CD14-positive monocyte (primary cell): ENCODE measurements around the gene CHRNB4. TPM values are rescaled to one million over a fixed set of nuclear protein-coding genes. Genes with fewer than 3 reads are reported as not detected.
A peak's percentile ranks its signal among the peaks of the same experiment; 100 is the strongest.

Source experiments
- DNase-seq, 3 donors: peaks; one replicate each; pipeline ENCODE4 v3.0.0-alpha.2; 2011 to 2022
- H2AFZ ChIP-seq: 2 replicates; pipeline ENCODE4 v1.6.0; 2012; ENCODE audit warnings: mild to moderate bottlenecking, low read depth, low read length, inconsistent platforms; ENCODE audit not compliant: insufficient read depth, poor library complexity, severe bottlenecking
- H3K27ac ChIP-seq, 2 donors: 1 replicate in 1 of 2; 2 replicates in 1 of 2; pipeline ENCODE4 v1.5.1; 2012 to 2013; ENCODE audit warnings: low read length in 2 of 2, control low read depth in 1 of 2, inconsistent platforms in 1 of 2, low read depth in 1 of 2, mild to moderate bottlenecking in 1 of 2
- H3K27me3 ChIP-seq, 2 donors: one replicate each; pipeline versions ENCODE4 v1.6.0 to v1.6.1; 2011 to 2013; ENCODE audit warnings: low read length in 2 of 2; ENCODE audit not compliant: control insufficient read depth in 2 of 2, insufficient read depth in 2 of 2
- H3K36me3 ChIP-seq, 2 donors: replicated peaks in 1 of 2; 1 replicate in 1 of 2; 2 replicates in 1 of 2; pipeline versions ENCODE4 v1.5.1 to v1.6.1; 2012 to 2013; ENCODE audit warnings: low read length in 2 of 2, control low read depth in 1 of 2, inconsistent platforms in 1 of 2, mild to moderate bottlenecking in 1 of 2; ENCODE audit not compliant: insufficient read depth in 2 of 2, control insufficient read depth in 1 of 2
- H3K4me1 ChIP-seq, 2 donors: 1 replicate in 1 of 2; 2 replicates in 1 of 2; pipeline versions ENCODE4 v1.5.1 to v1.6.1; 2012 to 2013; ENCODE audit warnings: low read length in 2 of 2, control low read depth in 1 of 2, inconsistent platforms in 1 of 2, mild to moderate bottlenecking in 1 of 2, moderate library complexity in 1 of 2; ENCODE audit not compliant: insufficient read depth in 2 of 2, control insufficient read depth in 1 of 2
- H3K4me2 ChIP-seq: replicated peaks from 2 replicates; pipeline ENCODE3; 2012; ENCODE audit warnings: low read length, moderate library complexity, mild to moderate bottlenecking; ENCODE audit not compliant: poor library complexity, severe bottlenecking; ENCODE audit errors: extremely low read depth
- H3K4me3 ChIP-seq, 3 experiments: fragments of 200-600 bp in 1 of 3; sonication (generic) in 1 of 3; replicated peaks in 1 of 3; 1 replicate in 2 of 3; 2 replicates in 1 of 3; pipeline ENCODE4 v1.5.1; 2011 to 2013; ENCODE audit warnings: low read length in 3 of 3, mild to moderate bottlenecking in 3 of 3, control low read depth in 2 of 3, low read depth in 2 of 3, inconsistent platforms in 1 of 3, moderate library complexity in 1 of 3
- H3K79me2 ChIP-seq: 2 replicates; pipeline ENCODE4 v1.6.0; 2012; ENCODE audit warnings: mild to moderate bottlenecking, control low read depth, inconsistent platforms, low read length, moderate library complexity; ENCODE audit not compliant: insufficient read depth
- H3K9ac ChIP-seq: 2 replicates; pipeline ENCODE4 v1.6.0; 2017; ENCODE audit warnings: low read length, mild to moderate bottlenecking; ENCODE audit not compliant: insufficient read depth, poor library complexity, severe bottlenecking
- H3K9me3 ChIP-seq, 2 donors: replicated peaks in 1 of 2; 1 replicate in 1 of 2; 2 replicates in 1 of 2; pipeline versions ENCODE4 v1.5.1 to v1.6.1; 2012 to 2013; ENCODE audit warnings: low read length in 2 of 2, control low read depth in 1 of 2; ENCODE audit not compliant: control insufficient read depth in 1 of 2, insufficient read depth in 1 of 2
- H4K20me1 ChIP-seq: 2 replicates; pipeline ENCODE4 v1.6.0; 2012; ENCODE audit warnings: mild to moderate bottlenecking, low read length, control low read depth, moderate library complexity; ENCODE audit not compliant: insufficient read depth
- H3K27ac Mint-ChIP-seq, 7 donors: one replicate each; pipeline ENCODE4 v1.8.0; 2020; ENCODE audit warnings: mild to moderate bottlenecking in 7 of 7, mixed read lengths in 7 of 7, moderate library complexity in 6 of 7, inconsistent platforms in 2 of 7
- H3K27me3 Mint-ChIP-seq, 3 donors: one replicate each; pipeline ENCODE4 v1.8.0; 2021 to 2022; ENCODE audit warnings: low read depth in 3 of 3, mild to moderate bottlenecking in 3 of 3, mixed read lengths in 3 of 3, moderate library complexity in 3 of 3, inconsistent platforms in 1 of 3
- H3K36me3 Mint-ChIP-seq, 2 donors: one replicate each; pipeline ENCODE4 v1.8.0; 2020; ENCODE audit warnings: mixed read lengths in 2 of 2, inconsistent platforms in 1 of 2, mild to moderate bottlenecking in 1 of 2
- H3K4me1 Mint-ChIP-seq: one replicate; pipeline ENCODE4 v1.8.0; 2020; ENCODE audit warnings: mild to moderate bottlenecking, mixed read lengths
- H3K4me3 Mint-ChIP-seq, 2 donors: one replicate each; pipeline ENCODE4 v1.8.0; 2020; ENCODE audit warnings: mild to moderate bottlenecking in 2 of 2, mixed read lengths in 2 of 2, moderate library complexity in 1 of 2
- H3K9me3 Mint-ChIP-seq, 7 donors: one replicate each; pipeline ENCODE4 v1.8.0; 2020 to 2022; ENCODE audit warnings: mixed read lengths in 7 of 7, mild to moderate bottlenecking in 6 of 7, moderate library complexity in 6 of 7, inconsistent platforms in 2 of 7
- WGBS: methylation state at CpG from one replicate; pipeline ENCODE4 v1.1.5; 2013; ENCODE audit warnings: missing lambda C conversion rate; ENCODE audit not compliant: insufficient coverage; 5-methylcytosine and 5-hydroxymethylcytosine counted together
- intact Hi-C, 2 donors: fragments of 100-400 bp; cut with micrococcal nuclease; formaldehyde crosslinking; loops; one replicate each; pipeline versions ENCODE4 v1.15.0 to v1.15.1; 2023
- polyA minus RNA-seq: library from RNA; depleted of rRNA, polyadenylated mRNA; stranded (reverse); fragments of >200 nt; gene quantifications from 2 replicates; pipeline ENCODE4 v1.2.3, GENCODE V29; 2012
- polyA plus RNA-seq, 3 donors: library from polyadenylated mRNA; depleted of rRNA in 1 of 3; unstranded in 2 of 3; stranded (reverse) in 1 of 3; fragments of 300-500 nt in 2 of 3; fragments of >200 nt in 1 of 3; fragmentation: Illumina TruSeq in 2 of 3; gene quantifications; 1 replicate in 2 of 3; 2 replicates in 1 of 3; pipeline ENCODE4 v1.2.3, GENCODE V29; 2012 to 2021
- total RNA-seq, 12 experiments: library from RNA in 1 of 12; stranded (reverse) in 1 of 12; fragments of 120-200 nt in 1 of 12; gene quantifications; one replicate each; pipeline ENCODE4 v1.2.4 and lab custom pipeline; 2013 to 2026; ENCODE audit warnings: mixed read lengths in 6 of 12, inconsistent platforms in 1 of 12
- TF ChIP-seq, protein P1 (sequence below): fragments of 200-600 bp; IDR thresholded peaks from one replicate; pipeline ENCODE4 v1.8.0; 2022; ENCODE audit warnings: antibody characterized with exemption, mild to moderate bottlenecking

CHRNB4 gene, protein sequence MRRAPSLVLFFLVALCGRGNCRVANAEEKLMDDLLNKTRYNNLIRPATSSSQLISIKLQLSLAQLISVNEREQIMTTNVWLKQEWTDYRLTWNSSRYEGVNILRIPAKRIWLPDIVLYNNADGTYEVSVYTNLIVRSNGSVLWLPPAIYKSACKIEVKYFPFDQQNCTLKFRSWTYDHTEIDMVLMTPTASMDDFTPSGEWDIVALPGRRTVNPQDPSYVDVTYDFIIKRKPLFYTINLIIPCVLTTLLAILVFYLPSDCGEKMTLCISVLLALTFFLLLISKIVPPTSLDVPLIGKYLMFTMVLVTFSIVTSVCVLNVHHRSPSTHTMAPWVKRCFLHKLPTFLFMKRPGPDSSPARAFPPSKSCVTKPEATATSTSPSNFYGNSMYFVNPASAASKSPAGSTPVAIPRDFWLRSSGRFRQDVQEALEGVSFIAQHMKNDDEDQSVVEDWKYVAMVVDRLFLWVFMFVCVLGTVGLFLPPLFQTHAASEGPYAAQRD
- 0.04 TPM for total RNA-seq (2013)
- polyA plus RNA-seq (not detected), polyA minus RNA-seq (not detected in 2 replicates), total RNA-seq (lab: John Stamatoyannopoulos, UW) (0 to 1.5 (median 0.07) reads per million in 11 experiments)

- Histone ChIP-seq H3K27me3 (peaks cover 0 to 21% of the 10 kb centered on the region in 2 donors), H3K4me1 (peaks cover 9 to 12% of the 10 kb centered on the region in 2 donors), H3K36me3 (no peaks in the 10 kb centered on the region), H4K20me1 (no peaks in the 10 kb centered on the region), H3K9me3 (no peaks in the 10 kb centered on the region), H2AFZ (peak within 1 kb of the TSS; percentile 65), H3K27ac (no peak within 1 kb of the TSS), H3K9ac (peak within 1 kb of the TSS; percentile 40), H3K79me2 (no peaks in the 10 kb centered on the region), H3K4me2 (peak within 1 kb of the TSS; percentile 69), H3K4me3 (peak within 1 kb of the TSS in 1 of 3 experiments; percentile 54)
- Mint-ChIP-seq H3K9me3 (peaks cover 0 to 5% (median 0%) of the 10 kb centered on the region in 7 donors), H3K27ac (peak within 1 kb of the TSS in 1 of 7 donors; percentile 35), H3K36me3 (no peaks in the 10 kb centered on the region), H3K4me1 (peaks cover 14% of the 10 kb centered on the region), H3K27me3 (peaks cover 14 to 26% (median 25%) of the 10 kb centered on the region in 3 donors), H3K4me3 (peak within 1 kb of the TSS; percentile 67 to 84)
- WGBS, result 17% methylated on average over 40 of the region's 47 CpGs
- DNase-seq, result no peak
- TF ChIP-seq, protein P1, sequence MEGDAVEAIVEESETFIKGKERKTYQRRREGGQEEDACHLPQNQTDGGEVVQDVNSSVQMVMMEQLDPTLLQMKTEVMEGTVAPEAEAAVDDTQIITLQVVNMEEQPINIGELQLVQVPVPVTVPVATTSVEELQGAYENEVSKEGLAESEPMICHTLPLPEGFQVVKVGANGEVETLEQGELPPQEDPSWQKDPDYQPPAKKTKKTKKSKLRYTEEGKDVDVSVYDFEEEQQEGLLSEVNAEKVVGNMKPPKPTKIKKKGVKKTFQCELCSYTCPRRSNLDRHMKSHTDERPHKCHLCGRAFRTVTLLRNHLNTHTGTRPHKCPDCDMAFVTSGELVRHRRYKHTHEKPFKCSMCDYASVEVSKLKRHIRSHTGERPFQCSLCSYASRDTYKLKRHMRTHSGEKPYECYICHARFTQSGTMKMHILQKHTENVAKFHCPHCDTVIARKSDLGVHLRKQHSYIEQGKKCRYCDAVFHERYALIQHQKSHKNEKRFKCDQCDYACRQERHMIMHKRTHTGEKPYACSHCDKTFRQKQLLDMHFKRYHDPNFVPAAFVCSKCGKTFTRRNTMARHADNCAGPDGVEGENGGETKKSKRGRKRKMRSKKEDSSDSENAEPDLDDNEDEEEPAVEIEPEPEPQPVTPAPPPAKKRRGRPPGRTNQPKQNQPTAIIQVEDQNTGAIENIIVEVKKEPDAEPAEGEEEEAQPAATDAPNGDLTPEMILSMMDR, result no peak
- intact Hi-C loops, result no loop called here
Observed at GRCh38 chr15:78641102-78641748, at the start of gene CHRNB4. CHRNB4 (minus strand) TSS chr15:78641210; CDS start chr15:78641133, 77 bp downstream.

- no peaks in the 10 kb centered on the region for H4K20me1 ChIP-seq
- TF ChIP-seq, protein P1, result no peak
- no peak overlapping the region for H2AFZ ChIP-seq
- H3K9ac ChIP-seq, result no peak overlapping the region
- H3K9me3 ChIP-seq, result no peaks in the 10 kb centered on the region
- H3K27me3 Mint-ChIP-seq, result peaks cover 2 to 5% (median 3%) of the 10 kb centered on the region in 3 donors
- no peak overlapping the region for H3K4me3 Mint-ChIP-seq
- no peaks in the 10 kb centered on the region for H3K36me3 ChIP-seq
- no peaks in the 10 kb centered on the region for H3K36me3 Mint-ChIP-seq
- H3K27ac Mint-ChIP-seq, result no peak overlapping the region
- no peaks in the 10 kb centered on the region for H3K27me3 ChIP-seq
- H3K4me2 ChIP-seq, result no peak overlapping the region
- H3K27ac ChIP-seq, result no peak overlapping the region
- H3K79me2 ChIP-seq, result no peaks in the 10 kb centered on the region
- no peak for DNase-seq
- intact Hi-C loops, result no loop called here
- H3K4me3 ChIP-seq, result no peak overlapping the region
- no peaks in the 10 kb centered on the region for H3K4me1 ChIP-seq
- no peaks in the 10 kb centered on the region for H3K9me3 Mint-ChIP-seq
- no peaks in the 10 kb centered on the region for H3K4me1 Mint-ChIP-seq
Observed at GRCh38 chr15:78689626-78690025, 48.6 kb upstream of the CHRNB4 start.
